Spleen (tissue), 11 donors: ENCODE measurements around the gene HEATR1. TPM values are rescaled to one million over a fixed set of nuclear protein-coding genes. Genes with fewer than 3 reads are reported as not detected.

Source experiments
- DNase-seq: peaks from one replicate; pipeline ENCODE4 v3.0.0-alpha.2; 2020
- H3K27ac ChIP-seq, 8 donors: fragments of 200-600 bp; sonication (generic) in 7 of 8; 1 replicate in 4 of 8; 2 replicates in 4 of 8; pipeline versions ENCODE4 v1.5.0 to v1.8.0; 2016 to 2021; ENCODE audit warnings: inconsistent platforms in 4 of 8, mild to moderate bottlenecking in 4 of 8, moderate library complexity in 1 of 8
- H3K27me3 ChIP-seq, 7 donors: fragments of 200-600 bp; sonication (generic) in 6 of 7; replicated peaks in 1 of 7; 1 replicate in 4 of 7; 2 replicates in 3 of 7; pipeline versions ENCODE4 v1.5.0 to v1.8.0; 2016 to 2021; ENCODE audit warnings: inconsistent platforms in 3 of 7, mild to moderate bottlenecking in 1 of 7
- H3K36me3 ChIP-seq, 6 donors: fragments of 200-600 bp; sonication (generic) in 5 of 6; 1 replicate in 4 of 6; 2 replicates in 2 of 6; pipeline versions ENCODE4 v1.5.0 to v1.8.0; 2016 to 2021; ENCODE audit warnings: inconsistent platforms in 2 of 6
- H3K4me1 ChIP-seq, 6 donors: fragments of 200-600 bp; sonication (generic) in 5 of 6; 1 replicate in 3 of 6; 2 replicates in 3 of 6; pipeline versions ENCODE4 v1.5.0 to v1.8.0; 2016 to 2021; ENCODE audit warnings: inconsistent platforms in 3 of 6
- H3K4me3 ChIP-seq, 8 donors: fragments of 200-600 bp; sonication (generic) in 7 of 8; 1 replicate in 4 of 8; 2 replicates in 4 of 8; pipeline versions ENCODE4 v1.5.0 to v1.8.0; 2016 to 2021; ENCODE audit warnings: inconsistent platforms in 4 of 8, mild to moderate bottlenecking in 4 of 8, moderate library complexity in 2 of 8
- H3K9me3 ChIP-seq, 8 donors: fragments of 200-600 bp; sonication (generic) in 7 of 8; 1 replicate in 4 of 8; 2 replicates in 4 of 8; pipeline versions ENCODE4 v1.5.0 to v1.8.0; 2016 to 2021; ENCODE audit warnings: inconsistent platforms in 4 of 8
- CTCF ChIP-seq, 11 experiments: fragments of 200-600 bp in 7 of 11; fragments of 450-650 bp in 4 of 11; sonication (generic) in 4 of 11; IDR thresholded peaks in 8 of 11; conservative IDR thresholded peaks in 3 of 11; 1 replicate in 7 of 11; 2 replicates in 4 of 11; pipeline versions ENCODE4 v1.4.0 to v1.8.0; 2016 to 2021; ENCODE audit warnings: antibody characterized with exemption in 11 of 11, inconsistent platforms in 4 of 11, mild to moderate bottlenecking in 1 of 11
- POLR2A ChIP-seq, 3 donors: fragments of 450-650 bp; IDR thresholded peaks; one replicate each; pipeline ENCODE4 v1.5.1; 2017; ENCODE audit warnings: antibody characterized with exemption in 3 of 3, mild to moderate bottlenecking in 1 of 3
- POLR2AphosphoS5 ChIP-seq, 3 donors: sonication (generic); formaldehyde crosslinking; IDR thresholded peaks; one replicate each; pipeline ENCODE4 v1.5.1; 2017; ENCODE audit warnings: antibody characterized with exemption in 3 of 3
- WGBS, 5 donors: extraction: QIAGEN DNeasy Blood & Tissue Kit in 3 of 5; methylation state at CpG; one replicate each; pipeline versions ENCODE4 v1.1.5 to v1.1.7; 2013 to 2018; 5-methylcytosine and 5-hydroxymethylcytosine counted together
- intact Hi-C: fragments of 100-400 bp; cut with DNase I; formaldehyde crosslinking; loops from one replicate; pipeline ENCODE4 v1.15.0; 2023; ENCODE audit warnings: low total_unique reads
- polyA plus RNA-seq, 3 donors: library from polyadenylated mRNA; stranded (reverse); fragments of 200-250 nt; gene quantifications; one replicate each; pipeline ENCODE4 v1.2.1, GENCODE V29; 2013
- total RNA-seq, 7 donors: library from RNA; depleted of rRNA in 3 of 7; stranded (reverse); fragments of >200 nt in 3 of 7; fragmentation: NEBNext Ultra II Directional in 4 of 7; extraction: Animal tissue kit (Norgen Biotek cat#: 25700) in 4 of 7; gene quantifications; one replicate each; pipeline versions ENCODE4 v1.1.0 to v1.2.1, GENCODE V29; 2016 to 2021
- donor health status: healthy with polysubstance abuse.
- donor health status: DM: no; HTN: no; CAD: no; lungs with moderate emphysema.
- donor health status: DM: no; HTN: no; CAD: no.
- donor health status: Bipolar disorder and iron deficiency.
- donor health status: healthy.
- donor health status: DM: no; HTN: no; CAD: no.
- donor health status: DM: yes; HTN: yes; CAD: no.

The HEATR1 gene
- total and polyA plus RNA-seq, 10 donors = 5.0 to 51.4 (median 34.6) TPM

- WGBS, 5 donors = 90 to 96% (median 94%) methylated on average over 11 of the region's 11 CpGs
- H3K4me1 ChIP-seq = peaks cover 0 to 21% (median 10%) of the 10 kb centered on the region in 6 donors
Observed at GRCh38 chr1:236511735-236512418, 92.4 kb downstream of the HEATR1 start.

GRCh38 chr1:236509647-236510401 lies 94.5 kb downstream of the HEATR1 start:
- 73 to 92% (median 84%) methylated on average over 8 of the region's 8 CpGs for WGBS, 5 donors
- no peaks in the 10 kb centered on the region for H3K27me3 ChIP-seq
- H3K36me3 ChIP-seq = no peaks in the 10 kb centered on the region
- H3K4me3 ChIP-seq = no peak overlapping the region
- DNase-seq = no peak
- H3K4me1 ChIP-seq = peaks cover 0 to 22% (median 7%) of the 10 kb centered on the region in 6 donors
- H3K9me3 ChIP-seq = no peaks in the 10 kb centered on the region
- intact Hi-C loops = no loop called here
- TF ChIP-seq POLR2A (IDR thresholded peaks at IDR 0.05) (no peak), CTCF (IDR thresholded peaks at IDR 0.05 in 8 of 11, conservative IDR thresholded peaks at IDR 0.05 in 3 of 11) (no peak), POLR2AphosphoS5 (IDR thresholded peaks at IDR 0.05) (no peak)
- peak overlapping the region in 4 of 8 donors; percentile 22 to 56 (median 38) for H3K27ac ChIP-seq

More at GRCh38 chr1:236511735-236512418, 92.4 kb downstream of the HEATR1 start:
- H3K4me3 ChIP-seq = no peak overlapping the region
- DNase-seq = no peak
- no peaks in the 10 kb centered on the region for H3K36me3 ChIP-seq
- H3K27me3 ChIP-seq = no peaks in the 10 kb centered on the region
- H3K9me3 ChIP-seq = no peaks in the 10 kb centered on the region
- TF ChIP-seq POLR2A (IDR thresholded peaks at IDR 0.05) (no peak), POLR2AphosphoS5 (IDR thresholded peaks at IDR 0.05) (no peak), CTCF (IDR thresholded peaks at IDR 0.05 in 8 of 11, conservative IDR thresholded peaks at IDR 0.05 in 3 of 11) (no peak)
- H3K27ac ChIP-seq = peak overlapping the region in 2 of 8 donors; percentile 35 to 50
- intact Hi-C loops = no loop called here

GRCh38 chr1:236509203-236509602 lies 95.1 kb downstream of the HEATR1 start:
- no peak for TF ChIP-seq CTCF (IDR thresholded peaks at IDR 0.05 in 8 of 11, conservative IDR thresholded peaks at IDR 0.05 in 3 of 11)
- TF ChIP-seq POLR2A (IDR thresholded peaks at IDR 0.05) = no peak
- TF ChIP-seq POLR2AphosphoS5 (IDR thresholded peaks at IDR 0.05) = no peak
- intact Hi-C loops = no loop called here
- no peak for DNase-seq
- Histone ChIP-seq H3K4me3 (no peak overlapping the region), H3K4me1 (peaks cover 0 to 22% (median 7%) of the 10 kb centered on the region in 6 donors), H3K9me3 (no peaks in the 10 kb centered on the region), H3K27me3 (no peaks in the 10 kb centered on the region), H3K36me3 (no peaks in the 10 kb centered on the region), H3K27ac (peak overlapping the region in 4 of 8 donors; percentile 22 to 56 (median 38))
- WGBS, 5 donors = 84 to 100% (median 86%) methylated on average over 1 of the region's 1 CpG

- no peaks in the 10 kb centered on the region for H3K36me3 ChIP-seq
- peak overlapping the region in 4 of 8 donors; percentile 22 to 56 (median 38) for H3K27ac ChIP-seq
- 60 to 77% (median 67%) methylated on average over 6 of the region's 6 CpGs for WGBS, 5 donors
- no peaks in the 10 kb centered on the region for H3K9me3 ChIP-seq
- no peak for DNase-seq
- H3K4me1 ChIP-seq = peaks cover 0 to 22% (median 7%) of the 10 kb centered on the region in 6 donors
- intact Hi-C loops = no loop called here
- no peak for TF ChIP-seq POLR2A (IDR thresholded peaks at IDR 0.05)
- TF ChIP-seq CTCF (IDR thresholded peaks at IDR 0.05 in 8 of 11, conservative IDR thresholded peaks at IDR 0.05 in 3 of 11) = no peak
- no peak for TF ChIP-seq POLR2AphosphoS5 (IDR thresholded peaks at IDR 0.05)
- H3K27me3 ChIP-seq = no peaks in the 10 kb centered on the region
- no peak overlapping the region for H3K4me3 ChIP-seq
Observed at GRCh38 chr1:236508593-236509027, 95.7 kb downstream of the HEATR1 start.
